HG03135 (cell line): ENCODE data around the gene PRSS12.
"Not testable (repeated sequence)": the region's sequence is repeated elsewhere in the genome, so short reads cannot be mapped to it uniquely, and the experiment has no call there.

ENCODE experiments used
- ATAC-seq: cut with Tn5 transposase; IDR thresholded peaks from one replicate; pipeline ENCODE4 v1.9.1; 2021; ENCODE audit warnings: mild to moderate bottlenecking, moderate library complexity; ENCODE audit not compliant: unreplicated experiment

Gene PRSS12

DNA sequence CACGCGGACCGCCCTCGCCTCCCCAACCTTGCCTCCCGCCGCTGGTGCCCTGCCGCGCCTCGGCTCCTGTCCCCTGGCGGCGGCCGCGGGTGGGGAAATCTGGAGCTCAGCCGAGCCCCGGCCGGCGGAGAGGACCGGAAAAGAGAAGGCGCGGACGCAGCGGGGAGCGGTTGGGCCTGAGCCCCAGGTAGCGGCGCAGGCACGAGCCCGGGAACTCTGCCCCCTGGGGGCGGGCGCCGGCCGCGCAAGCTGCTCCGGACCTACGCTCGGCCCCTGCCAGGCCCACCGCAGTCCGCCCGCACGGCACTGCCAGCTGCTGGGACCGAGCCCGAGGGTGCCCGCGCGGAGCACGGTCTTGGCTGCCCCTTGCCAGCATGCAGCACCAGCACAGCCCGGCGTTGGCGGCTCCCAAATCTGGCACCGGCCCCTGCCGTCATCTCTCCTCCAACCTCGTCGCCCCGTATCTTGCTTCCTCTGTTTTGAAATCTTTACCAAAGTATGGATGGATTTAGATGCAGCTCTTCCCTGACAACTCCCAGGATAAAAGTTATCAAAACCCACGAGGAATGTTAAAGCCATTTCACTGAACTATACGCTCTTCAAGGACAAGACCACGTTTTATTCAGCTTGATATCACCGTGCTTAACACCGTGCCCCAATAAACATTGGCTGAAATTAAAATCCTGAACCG is at the start of gene PRSS12:
Gene PRSS12 (minus strand): TSS at position 161 of the 691 bp plus-strand sequence. CDS start 283 bp downstream, outside the sequence.
- ATAC-seq = peak; percentile 99

GRCh38 chr4:118400356-118400755 is 47.6 kb upstream of the PRSS12 start:
- ATAC-seq = no peak

GRCh38 chr4:118399883-118400282 is 47.1 kb upstream of the PRSS12 start:
- not testable (repeated sequence) for ATAC-seq

DNA sequence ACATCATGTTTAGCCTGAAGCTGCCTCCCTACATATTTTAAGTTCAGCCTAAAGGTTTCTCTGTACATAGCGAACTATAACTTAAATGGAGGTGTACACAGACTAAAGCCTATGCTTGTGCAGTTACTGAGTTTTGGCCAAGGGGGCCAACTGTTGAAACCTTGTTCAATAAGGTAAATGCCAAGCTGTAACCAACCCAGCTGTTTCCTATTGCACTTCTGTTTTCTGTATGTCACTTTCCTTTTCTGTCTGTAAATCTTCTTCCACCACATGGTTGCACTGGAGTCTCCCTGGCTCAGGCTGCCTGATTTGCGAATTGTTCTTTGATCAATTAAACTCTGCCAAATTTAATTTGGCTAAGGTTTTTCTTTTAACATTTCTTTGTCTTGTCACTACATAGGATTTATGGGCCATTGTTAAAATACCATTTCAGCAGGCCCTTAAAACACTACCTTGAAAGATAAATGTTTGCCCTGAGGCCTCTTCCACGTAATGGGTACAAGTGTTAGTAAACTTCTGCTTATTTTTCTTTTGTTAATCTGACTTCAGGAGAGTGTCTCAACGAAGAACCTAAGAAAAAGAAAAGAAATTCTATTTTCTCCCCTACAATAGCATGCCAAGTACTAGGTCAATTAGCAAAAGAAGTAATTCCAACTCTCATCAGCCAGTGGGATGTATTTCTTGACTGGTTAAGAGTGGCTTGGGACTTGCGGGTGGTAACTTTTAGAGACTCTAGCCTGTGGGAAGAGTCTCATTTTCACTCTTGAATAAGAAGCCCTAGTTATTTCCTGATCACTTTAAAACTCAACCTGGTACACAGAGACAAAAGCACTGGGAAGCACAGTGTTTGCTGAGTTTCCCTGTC is 45.7 kb upstream of the PRSS12 start:
- ATAC-seq = peak; percentile 93

DNA sequence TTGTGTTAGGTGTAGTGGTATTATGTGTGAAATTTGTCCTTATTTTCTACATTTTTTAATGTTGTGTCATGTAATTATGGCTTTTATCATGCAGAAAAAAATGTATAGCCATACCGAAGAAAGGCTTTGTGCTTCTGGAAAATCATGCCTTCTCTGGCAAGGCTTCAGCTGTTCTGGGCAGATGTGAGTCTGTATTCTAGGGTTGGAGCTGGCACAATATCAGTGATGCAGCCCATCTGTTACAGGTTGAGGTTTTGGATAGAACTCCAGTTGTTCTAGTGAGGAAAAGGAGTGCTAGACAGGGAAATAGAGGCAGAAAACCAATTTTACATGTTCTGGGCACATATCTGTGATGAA is 44.8 kb upstream of the PRSS12 start:
- no peak for ATAC-seq

DNA sequence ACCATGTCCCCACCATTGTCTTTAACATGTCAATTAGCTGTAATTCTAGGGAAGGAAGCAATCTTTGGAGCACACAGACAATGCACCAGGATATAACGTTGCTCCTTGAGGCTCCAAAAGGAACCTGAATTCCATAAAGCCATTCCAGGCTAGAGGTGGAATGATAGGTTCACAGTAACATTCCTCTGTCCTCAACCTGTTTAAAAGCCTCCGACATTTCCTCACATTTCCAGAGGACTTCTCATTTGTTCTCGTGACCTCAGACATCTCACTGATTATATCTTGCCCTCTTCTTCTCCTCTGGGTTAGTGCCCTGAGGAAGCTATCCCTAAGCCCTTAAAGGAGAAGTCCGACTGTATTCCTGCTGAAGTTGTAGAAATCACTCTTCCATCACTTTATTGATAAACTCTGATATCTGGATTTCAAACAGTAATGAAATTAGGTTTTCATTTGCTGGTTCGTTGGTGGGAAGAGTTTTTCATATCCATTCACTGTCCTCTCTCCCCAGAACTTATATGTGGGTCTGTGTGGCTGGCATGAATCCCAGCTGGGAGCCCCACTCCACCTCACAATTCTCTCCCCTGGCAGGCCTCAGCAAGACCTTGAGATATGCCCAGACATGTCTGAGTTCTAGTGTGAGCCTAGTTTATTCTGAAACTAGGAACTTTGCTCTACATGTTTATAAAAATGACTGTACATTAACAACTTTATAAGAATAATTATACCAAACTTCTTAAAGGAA is 44.2 kb upstream of the PRSS12 start:
- no peak for ATAC-seq

GRCh38 chr4:118395057-118395644 is 42.3 kb upstream of the PRSS12 start:
- ATAC-seq = no peak

GRCh38 chr4:118392509-118392908 is 39.7 kb upstream of the PRSS12 start:
- ATAC-seq = not testable (repeated sequence)

DNA sequence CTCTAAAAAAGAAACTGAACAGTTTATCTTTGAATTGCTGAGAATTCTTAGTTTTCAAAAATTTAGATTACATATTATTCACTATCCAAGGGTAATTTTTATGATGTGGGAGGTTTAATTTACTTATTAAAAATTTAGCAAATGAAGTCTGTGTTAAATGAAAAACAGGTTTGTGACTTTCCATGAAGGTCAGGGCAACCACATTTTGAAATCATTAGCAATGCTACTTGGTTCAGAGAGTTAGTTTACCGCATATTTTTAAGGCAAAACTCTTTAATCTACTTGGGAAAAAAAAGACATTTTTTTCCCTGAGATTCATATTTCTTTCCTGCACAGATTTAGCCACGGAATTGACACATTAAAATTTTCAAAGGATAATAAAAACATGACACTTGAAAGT is 37.3 kb upstream of the PRSS12 start:
- no peak for ATAC-seq

GRCh38 chr4:118389721-118390120 is 36.9 kb upstream of the PRSS12 start:
- ATAC-seq = no peak

- ATAC-seq = no peak
Observed at GRCh38 chr4:118388606-118389005, 35.8 kb upstream of the PRSS12 start.

GRCh38 chr4:118381902-118382301 is 29.1 kb upstream of the PRSS12 start:
- ATAC-seq = no peak

GRCh38 chr4:118373614-118374255 is 20.9 kb upstream of the PRSS12 start:
- no peak for ATAC-seq

- no peak for ATAC-seq
Observed at GRCh38 chr4:118372251-118372650, 19.4 kb upstream of the PRSS12 start.

- no peak for ATAC-seq
Observed at GRCh38 chr4:118369231-118369630, 16.4 kb upstream of the PRSS12 start.

DNA sequence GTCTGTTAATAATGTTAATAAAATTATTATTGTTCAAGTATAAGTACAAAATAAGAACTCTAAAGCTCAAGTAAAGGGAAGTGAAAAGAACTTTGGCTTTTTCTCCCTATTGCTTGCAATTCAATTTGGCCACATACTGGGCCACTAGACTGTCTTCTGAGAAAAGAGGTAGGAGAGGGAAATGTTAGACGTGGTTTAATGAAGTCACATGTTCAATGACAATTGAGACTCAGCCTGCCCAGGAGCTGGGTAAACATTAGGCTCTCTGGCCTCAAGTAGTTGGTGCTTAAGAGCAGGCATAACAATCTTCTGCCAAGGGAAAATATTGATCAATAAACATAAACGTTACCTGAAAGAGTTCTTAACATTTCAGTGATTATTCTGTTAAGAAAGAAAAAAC is 15.1 kb upstream of the PRSS12 start:
- ATAC-seq = no peak

DNA sequence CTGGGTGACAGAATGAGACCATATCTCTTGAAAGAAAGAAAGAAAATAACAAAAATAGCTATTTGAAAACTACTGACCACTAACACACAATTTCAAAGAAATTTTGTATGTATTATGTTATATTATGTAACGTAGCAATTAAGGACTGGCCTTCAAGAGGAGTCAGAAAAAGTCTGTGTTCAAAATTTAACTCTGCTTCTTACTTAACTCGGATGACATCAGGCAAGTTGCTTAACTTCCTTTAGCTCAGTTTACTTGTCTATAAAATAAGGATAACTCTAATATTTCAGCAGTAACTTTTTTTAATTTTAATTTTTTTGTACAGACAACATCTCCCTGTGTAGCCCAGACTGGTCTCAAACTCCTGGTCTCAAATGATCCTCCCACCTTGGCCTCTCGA is 14.6 kb upstream of the PRSS12 start:
- no peak for ATAC-seq

GRCh38 chr4:118363166-118363565 is 10.4 kb upstream of the PRSS12 start:
- no peak for ATAC-seq

DNA sequence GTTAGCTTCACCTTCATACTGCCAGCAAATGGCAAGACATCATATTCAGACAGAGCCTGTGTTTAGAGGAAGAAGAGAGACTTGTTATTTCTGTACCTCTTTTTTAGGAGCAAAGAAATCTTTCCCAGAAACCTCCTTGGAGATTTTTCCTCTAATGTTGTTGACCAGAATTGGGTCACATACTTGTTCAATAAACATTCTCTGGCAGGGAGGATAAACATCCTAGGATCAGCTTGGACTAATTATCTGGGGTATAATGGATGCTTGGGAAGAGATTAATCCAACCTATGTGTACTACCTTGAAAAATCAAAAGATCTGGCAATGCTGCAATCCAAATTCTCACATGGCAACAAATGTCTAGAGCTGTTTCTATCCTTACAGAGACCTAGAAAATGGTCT is 8.4 kb upstream of the PRSS12 start:
- ATAC-seq = no peak

DNA sequence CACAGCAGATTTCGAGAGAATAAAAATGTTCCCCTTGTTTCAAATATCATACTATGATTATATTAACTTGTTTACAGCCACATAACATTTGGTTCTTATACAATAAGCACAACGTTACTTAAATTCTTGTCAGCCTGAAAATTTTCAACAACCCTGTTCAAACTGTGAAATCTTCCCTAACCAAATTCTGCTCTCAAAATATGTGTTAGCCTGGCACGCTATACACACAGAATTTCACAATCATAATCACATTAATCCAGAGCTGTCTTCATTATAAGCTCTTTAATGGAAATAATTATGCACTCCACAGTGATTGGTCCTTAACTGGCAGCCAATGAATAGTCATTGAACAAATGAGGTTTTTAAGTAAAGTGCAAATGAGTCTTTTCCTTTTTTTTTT is 7.3 kb upstream of the PRSS12 start:
- ATAC-seq = no peak

DNA sequence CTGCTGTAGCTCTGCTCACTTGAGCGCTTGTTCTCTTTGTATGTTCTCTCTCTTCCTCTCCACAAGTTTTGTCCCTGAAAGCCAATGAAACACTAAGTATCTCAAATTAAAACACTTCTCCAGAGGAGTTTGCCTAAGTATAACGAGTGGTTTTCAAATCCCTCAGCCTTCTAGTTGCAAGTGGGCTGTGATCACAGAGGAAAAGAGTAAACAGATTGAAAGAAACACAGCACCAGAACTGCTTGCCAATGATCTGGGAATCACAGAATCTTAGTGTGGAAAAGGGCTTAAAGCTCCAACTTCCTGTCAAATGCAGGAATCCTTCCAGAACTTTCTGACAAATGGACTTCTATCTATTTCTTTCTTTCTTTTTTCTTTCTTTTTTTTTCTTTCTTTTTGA is 4.8 kb upstream of the PRSS12 start:
- no peak for ATAC-seq
